MM.1S (cell line): ENCODE data around the gene AGK.

Experiments
- EZH2 ChIP-seq: fragments of 300-600 bp; sonication (generic); optimal IDR thresholded peaks from 2 replicates; pipeline ENCODE3; 2017; ENCODE audit warnings: low read depth, mild to moderate bottlenecking, antibody characterized with exemption, low read length, mixed read lengths
- TF ChIP-seq, protein P1 (sequence below): fragments of 300-600 bp; sonication (generic); IDR thresholded peaks from 2 replicates; pipeline ENCODE4 v1.5.1; 2016; ENCODE audit warnings: antibody characterized with exemption, low read length, mixed read lengths

DNA sequence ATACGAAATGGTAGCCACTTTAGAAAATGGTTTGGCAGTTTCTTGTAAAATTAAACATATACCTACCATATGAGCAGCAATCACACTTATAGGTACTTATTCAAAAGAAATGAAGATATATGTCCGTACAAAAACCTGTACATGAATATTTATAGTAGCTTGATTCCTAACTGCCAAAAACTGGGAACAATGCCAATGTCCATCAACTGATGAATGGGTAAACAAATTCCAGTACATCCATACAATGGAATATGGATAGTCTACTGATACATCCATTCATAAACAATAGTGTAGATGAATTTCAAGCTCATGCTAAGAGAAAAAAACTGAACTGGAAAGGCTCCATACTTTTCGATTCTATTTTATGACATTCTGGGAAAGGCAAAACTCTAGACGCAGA, 68.5 kb downstream of the AGK start:
- TF ChIP-seq, protein P1, sequence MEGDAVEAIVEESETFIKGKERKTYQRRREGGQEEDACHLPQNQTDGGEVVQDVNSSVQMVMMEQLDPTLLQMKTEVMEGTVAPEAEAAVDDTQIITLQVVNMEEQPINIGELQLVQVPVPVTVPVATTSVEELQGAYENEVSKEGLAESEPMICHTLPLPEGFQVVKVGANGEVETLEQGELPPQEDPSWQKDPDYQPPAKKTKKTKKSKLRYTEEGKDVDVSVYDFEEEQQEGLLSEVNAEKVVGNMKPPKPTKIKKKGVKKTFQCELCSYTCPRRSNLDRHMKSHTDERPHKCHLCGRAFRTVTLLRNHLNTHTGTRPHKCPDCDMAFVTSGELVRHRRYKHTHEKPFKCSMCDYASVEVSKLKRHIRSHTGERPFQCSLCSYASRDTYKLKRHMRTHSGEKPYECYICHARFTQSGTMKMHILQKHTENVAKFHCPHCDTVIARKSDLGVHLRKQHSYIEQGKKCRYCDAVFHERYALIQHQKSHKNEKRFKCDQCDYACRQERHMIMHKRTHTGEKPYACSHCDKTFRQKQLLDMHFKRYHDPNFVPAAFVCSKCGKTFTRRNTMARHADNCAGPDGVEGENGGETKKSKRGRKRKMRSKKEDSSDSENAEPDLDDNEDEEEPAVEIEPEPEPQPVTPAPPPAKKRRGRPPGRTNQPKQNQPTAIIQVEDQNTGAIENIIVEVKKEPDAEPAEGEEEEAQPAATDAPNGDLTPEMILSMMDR = no peak
- TF ChIP-seq EZH2 = no peak
